ENCODE results near the gene RPS18. TPM values are rescaled to one million over a fixed set of nuclear protein-coding genes. Genes with fewer than 3 reads are reported as not detected.

RPS18 gene
- total and polyA plus RNA-seq, 2 of the 13 experiments (the other 11 are each of a cell fraction or from before 2014, with no cell fraction given) = 3,896 to 5,806 TPM

- TF ChIP-seq MYPOP (CRISPR knock-in tag; IDR thresholded peaks at IDR 0.05) = 0 out of 2 replicates have a peak, but pooled peaks have one; percentile 33
- TF ChIP-seq GTF2F1 (IDR thresholded peaks at IDR 0.05; ENCODE audit: low read length) = no peak
- TF ChIP-seq ZNF407 (CRISPR knock-in tag; IDR thresholded peaks at IDR 0.05; ENCODE audit: not compliant biosample characterization) = no peak
- TF ChIP-seq TARDBP (CRISPR knock-in tag; IDR thresholded peaks at IDR 0.05) = 0 out of 2 replicates have a peak, but pooled peaks have one; percentile 62
- TF ChIP-seq SKI (IDR thresholded peaks at IDR 0.05; ENCODE audit: partially characterized antibody) = no peak
- no peak for TF ChIP-seq NCOA5 (CRISPR knock-in tag; IDR thresholded peaks at IDR 0.05)
- 0 out of 2 replicates have a peak, but pooled peaks have one; percentile 35 for TF ChIP-seq ZNF816 (CRISPR knock-in tag; IDR thresholded peaks at IDR 0.05; ENCODE audit: borderline replicate concordance)
- no peak for TF ChIP-seq ZNF605 (CRISPR knock-in tag; IDR thresholded peaks at IDR 0.05)
- TF ChIP-seq, protein P1, sequence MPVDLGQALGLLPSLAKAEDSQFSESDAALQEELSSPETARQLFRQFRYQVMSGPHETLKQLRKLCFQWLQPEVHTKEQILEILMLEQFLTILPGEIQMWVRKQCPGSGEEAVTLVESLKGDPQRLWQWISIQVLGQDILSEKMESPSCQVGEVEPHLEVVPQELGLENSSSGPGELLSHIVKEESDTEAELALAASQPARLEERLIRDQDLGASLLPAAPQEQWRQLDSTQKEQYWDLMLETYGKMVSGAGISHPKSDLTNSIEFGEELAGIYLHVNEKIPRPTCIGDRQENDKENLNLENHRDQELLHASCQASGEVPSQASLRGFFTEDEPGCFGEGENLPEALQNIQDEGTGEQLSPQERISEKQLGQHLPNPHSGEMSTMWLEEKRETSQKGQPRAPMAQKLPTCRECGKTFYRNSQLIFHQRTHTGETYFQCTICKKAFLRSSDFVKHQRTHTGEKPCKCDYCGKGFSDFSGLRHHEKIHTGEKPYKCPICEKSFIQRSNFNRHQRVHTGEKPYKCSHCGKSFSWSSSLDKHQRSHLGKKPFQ (CRISPR knock-in tag; IDR thresholded peaks at IDR 0.05; ENCODE audit: insufficient replicate concordance) = peak; percentile 30
- no peak for TF ChIP-seq ZBTB1 (CRISPR knock-in tag; IDR thresholded peaks at IDR 0.05; ENCODE audit: borderline replicate concordance)
- no peak for TF ChIP-seq JUND (CRISPR knock-in tag; IDR thresholded peaks at IDR 0.05)
- TF ChIP-seq NFE2 (CRISPR knock-in tag; IDR thresholded peaks at IDR 0.05) = no peak
- no peak for TF ChIP-seq SMAD9 (CRISPR knock-in tag; IDR thresholded peaks at IDR 0.05)
- TF ChIP-seq MYC (CRISPR knock-in tag; IDR thresholded peaks at IDR 0.05; ENCODE audit: borderline replicate concordance) = peak; percentile 42; the same call in 1 of the 2 replicates
- no peak for TF ChIP-seq KDM1A (CRISPR knock-in tag; IDR thresholded peaks at IDR 0.05)
- peak; percentile 10; the same call in 1 of the 2 replicates for TF ChIP-seq SALL1 (CRISPR knock-in tag; IDR thresholded peaks at IDR 0.05)
- TF ChIP-seq ZNF460 (CRISPR knock-in tag; IDR thresholded peaks at IDR 0.05; ENCODE audit: borderline replicate concordance) = no peak
- TF ChIP-seq ZBTB2 (CRISPR knock-in tag; IDR thresholded peaks at IDR 0.05; ENCODE audit: low read depth) = no peak
These were observed 25.6 kb downstream of the RPS18 start (continued) for GRCh38 chr6:33297406-33297955.

Measured in HepG2 (cell line).